GM03348 (cell line): ENCODE results near the gene ZNF70.

ENCODE experiments used
- DNase-seq: peaks from one replicate; pipeline ENCODE4 v3.0.0; 2012; ENCODE audit warnings: low spot score

The ZNF70 gene

GRCh38 chr22:23779083-23779482, 28.2 kb upstream of the ZNF70 start:
- no peak for DNase-seq

- DNase-seq, result no peak
Observed at GRCh38 chr22:23778577-23778900, 27.6 kb upstream of the ZNF70 start.

- no peak for DNase-seq
Observed at GRCh38 chr22:23777776-23778576, 27.1 kb upstream of the ZNF70 start.

GRCh38 chr22:23775779-23776375, 25.0 kb upstream of the ZNF70 start:
- no peak for DNase-seq

GRCh38 chr22:23774922-23775436, 24.1 kb upstream of the ZNF70 start:
- DNase-seq, result peak; percentile 79

- DNase-seq, result no peak
Observed at GRCh38 chr22:23774114-23774921, 23.4 kb upstream of the ZNF70 start.

GRCh38 chr22:23773483-23774113, 22.7 kb upstream of the ZNF70 start:
- DNase-seq, result no peak

- peak; percentile 91 for DNase-seq
Observed at GRCh38 chr22:23772649-23773473, 21.9 kb upstream of the ZNF70 start, which contains the start of gene MMP11. TSS of gene MMP11 (plus strand) at chr22:23772849. CDS start at chr22:23772871, 22 bp downstream.

GRCh38 chr22:23772315-23772648, 21.4 kb upstream of the ZNF70 start:
- no peak for DNase-seq

- no peak for DNase-seq
Observed at GRCh38 chr22:23769321-23769965, 18.5 kb upstream of the ZNF70 start.

- DNase-seq, result peak; percentile 92
Observed at GRCh38 chr22:23767673-23768548, 17.0 kb upstream of the ZNF70 start, which contains the start of gene CHCHD10. TSS of gene CHCHD10 (minus strand) at chr22:23767972. CDS start at chr22:23767874, 98 bp downstream.

GRCh38 chr22:23767303-23767672, 16.4 kb upstream of the ZNF70 start:
- DNase-seq, result no peak

- DNase-seq, result no peak
Observed at GRCh38 chr22:23764899-23765881, 14.3 kb upstream of the ZNF70 start.

- DNase-seq, result no peak
Observed at GRCh38 chr22:23763954-23764353, 13.0 kb upstream of the ZNF70 start.

GRCh38 chr22:23763579-23763945, 12.7 kb upstream of the ZNF70 start:
- peak; percentile 68 for DNase-seq

GRCh38 chr22:23762842-23763578, 12.1 kb upstream of the ZNF70 start, which contains the start of gene C22orf15:
TSS of gene C22orf15 (plus strand) at chr22:23762990. CDS start at chr22:23763307, 317 bp downstream.
- DNase-seq, result peak; percentile 77

GRCh38 chr22:23760056-23760455, 9.1 kb upstream of the ZNF70 start:
- DNase-seq, result no peak

GRCh38 chr22:23759566-23759965, 8.7 kb upstream of the ZNF70 start:
- DNase-seq, result no peak
